A549 treated with GW870086 at 1 μM for 4 hours (cell line): ENCODE measurements around the gene SUN2. TPM values are rescaled to one million over a fixed set of nuclear protein-coding genes. Genes with fewer than 3 reads are reported as not detected.

Experiments
- total RNA-seq: library from RNA; stranded (reverse); fragments of 200-300 nt; extraction: Qiagen RNA extraction; gene quantifications from 5 replicates; pipeline ENCODE4 v1.2.3, GENCODE V29; 2022; ENCODE audit warnings: low read depth

Gene SUN2
- 26.4 to 40.2 TPM (median 36.1 TPM) in 5 replicates for total RNA-seq

GRCh38 chr22:38755911-38756532, at the start of gene SUN2:
SUN2 (minus strand) TSS chr22:38755998; CDS start chr22:38752628, 3,370 bp downstream.

GRCh38 chr22:38793721-38794466, 38.1 kb upstream of the SUN2 start, which contains the start of gene DNAL4:
DNAL4 (minus strand) TSS chr22:38794143; CDS start chr22:38782731, 11,412 bp downstream.

GRCh38 chr22:38705235-38706100, 50.3 kb downstream of the SUN2 start, which contains the start of gene GTPBP1:
GTPBP1 (plus strand) TSS chr22:38705944; CDS start chr22:38705956, 12 bp downstream.

GRCh38 chr22:38700789-38701628, 54.8 kb downstream of the SUN2 start, which contains the start of gene JOSD1:
JOSD1 (minus strand) TSS chr22:38700943; CDS start chr22:38699987, 956 bp downstream.

Other genes with a start within 250 kb of the SUN2 start
- 82.3 to 102 TPM (median 94.1 TPM) in 5 replicates for gene DDX17, start 249.7 kb downstream of the SUN2 start, total RNA-seq
- 2.3 to 6.8 TPM (median 3.6 TPM) in 5 replicates for gene DMC1, start 185.8 kb downstream of the SUN2 start, total RNA-seq
- gene FAM227A, start 99.6 kb downstream of the SUN2 start, total RNA-seq, result 0.49 to 1.2 TPM (median 0.68 TPM) in 5 replicates
- gene CBY1, start 99.4 kb downstream of the SUN2 start, total RNA-seq, result 14.2 to 15.7 TPM (median 14.6 TPM) in 5 replicates
- 62.0 to 81.3 TPM (median 72.3 TPM) in 5 replicates for gene TOMM22, start 74.0 kb downstream of the SUN2 start, total RNA-seq
- 25.4 to 30.0 TPM (median 29.3 TPM) in 5 replicates for gene JOSD1, start 55.1 kb downstream of the SUN2 start, total RNA-seq
- gene GTPBP1, start 50.1 kb downstream of the SUN2 start, total RNA-seq, result 6.0 to 10.0 TPM (median 9.9 TPM) in 5 replicates
- 8.0 to 10.6 TPM (median 10.2 TPM) in 5 replicates for gene DNAL4, start 38.1 kb upstream of the SUN2 start, total RNA-seq
- gene NPTXR, start 88.0 kb upstream of the SUN2 start, total RNA-seq, result 9.1 to 11.4 TPM (median 10.1 TPM) in 5 replicates
- gene CBX6, start 116.2 kb upstream of the SUN2 start, total RNA-seq, result 25.0 to 30.9 TPM (median 27.3 TPM) in 5 replicates
- gene APOBEC3A, start 201.6 kb upstream of the SUN2 start, total RNA-seq, result 0.09 TPM in 1 of 5 replicates, not detected in the others
- gene APOBEC3B, start 226.3 kb upstream of the SUN2 start, total RNA-seq, result 26.1 to 31.0 TPM (median 29.1 TPM) in 5 replicates